Retinal pigment epithelial cell (primary cell): ENCODE results near the gene UBXN7.
"Not testable (repeated sequence)": the region's sequence is repeated elsewhere in the genome, so short reads cannot be mapped to it uniquely, and the experiment has no call there.

Source experiments
- DNase-seq: peaks from one replicate; pipeline ENCODE4 v3.0.0-alpha.2; 2010; ENCODE audit warnings: low read depth
- H3K4me3 ChIP-seq: 2 replicates; pipeline ENCODE4 v1.5.1; 2011; ENCODE audit warnings: mild to moderate bottlenecking, low read length, control low read depth, moderate library complexity
- CTCF ChIP-seq: conservative IDR thresholded peaks from 2 replicates; pipeline ENCODE4 v1.5.1; 2011; ENCODE audit warnings: low read depth, low read length, control low read depth, inconsistent platforms

Gene UBXN7

GRCh38 chr3:196350067-196350466 is 82.2 kb downstream of the UBXN7 start:
- TF ChIP-seq CTCF = no peak
- H3K4me3 ChIP-seq = no peak overlapping the region
- DNase-seq = no peak

- no peak for DNase-seq
- H3K4me3 ChIP-seq = no peak overlapping the region
- no peak for TF ChIP-seq CTCF
These were observed 83.5 kb downstream of the UBXN7 start for GRCh38 chr3:196348698-196349097.

GRCh38 chr3:196344663-196345062 is 87.6 kb downstream of the UBXN7 start:
- DNase-seq = no peak
- H3K4me3 ChIP-seq = no peak overlapping the region
- no peak for TF ChIP-seq CTCF

GRCh38 chr3:196343917-196344316 is 88.3 kb downstream of the UBXN7 start:
- not testable (repeated sequence) for H3K4me3 ChIP-seq, DNase-seq

- DNase-seq = no peak
- H3K4me3 ChIP-seq = no peak overlapping the region
- no peak for TF ChIP-seq CTCF
These were observed 91.1 kb downstream of the UBXN7 start for GRCh38 chr3:196341137-196341536.

GRCh38 chr3:196340466-196340865 is 91.8 kb downstream of the UBXN7 start:
- TF ChIP-seq CTCF = no peak
- no peak overlapping the region for H3K4me3 ChIP-seq
- DNase-seq = no peak

- TF ChIP-seq CTCF = no peak
- DNase-seq = no peak
- no peak overlapping the region for H3K4me3 ChIP-seq
These were observed 92.6 kb downstream of the UBXN7 start for GRCh38 chr3:196339493-196340254.
